GM19238 (cell line): Measurements from ENCODE around the gene MARCHF4.
"Not testable (repeated sequence)": the region's sequence is repeated elsewhere in the genome, so short reads cannot be mapped to it uniquely, and the experiment has no call there.

Experiments
- DNase-seq: peaks from one replicate; pipeline ENCODE4 v3.0.0; 2011; ENCODE audit warnings: low spot score; ENCODE audit not compliant: insufficient read length

Gene MARCHF4

GRCh38 chr2:216392018-216392562 is 19.8 kb upstream of the MARCHF4 start:
- no peak for DNase-seq

DNA sequence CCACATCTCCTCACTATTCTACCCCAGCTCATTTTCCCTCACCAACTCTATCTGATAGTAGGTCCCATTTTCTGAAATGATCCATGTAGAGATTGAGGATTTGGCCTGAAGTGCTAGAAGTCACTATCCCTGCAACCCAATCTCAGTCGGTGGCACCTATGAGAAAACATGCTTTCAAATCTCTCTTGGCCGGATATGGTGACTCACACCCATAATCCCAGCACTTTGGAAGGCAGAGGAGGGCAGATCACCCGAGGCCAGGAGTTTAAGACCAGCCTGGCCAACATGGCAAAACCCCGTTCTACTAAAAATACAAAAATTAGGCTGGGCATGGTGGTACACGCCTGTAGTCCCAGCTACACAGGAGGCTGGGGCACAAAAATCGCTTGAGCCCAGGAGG is 19.1 kb upstream of the MARCHF4 start:
- no peak for DNase-seq

DNA sequence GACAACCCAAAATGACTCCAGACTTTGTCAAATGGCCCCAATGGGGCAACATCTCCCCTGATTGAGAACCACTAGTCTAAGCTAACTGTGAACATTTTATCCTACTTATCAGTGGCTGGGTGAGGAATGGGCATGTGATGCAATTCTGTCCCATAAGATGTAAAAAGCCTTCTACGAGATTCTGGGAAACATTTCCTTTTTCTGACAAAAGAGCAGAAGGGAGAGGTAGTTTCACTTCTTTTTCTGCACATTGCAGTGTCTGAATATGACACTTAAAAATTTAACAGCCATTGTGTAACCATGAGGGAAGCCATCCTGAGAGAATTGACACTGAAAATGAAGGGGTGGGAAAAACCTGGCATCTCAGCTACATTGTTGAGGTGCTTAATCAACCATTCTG is 17.3 kb upstream of the MARCHF4 start:
- no peak for DNase-seq

DNA sequence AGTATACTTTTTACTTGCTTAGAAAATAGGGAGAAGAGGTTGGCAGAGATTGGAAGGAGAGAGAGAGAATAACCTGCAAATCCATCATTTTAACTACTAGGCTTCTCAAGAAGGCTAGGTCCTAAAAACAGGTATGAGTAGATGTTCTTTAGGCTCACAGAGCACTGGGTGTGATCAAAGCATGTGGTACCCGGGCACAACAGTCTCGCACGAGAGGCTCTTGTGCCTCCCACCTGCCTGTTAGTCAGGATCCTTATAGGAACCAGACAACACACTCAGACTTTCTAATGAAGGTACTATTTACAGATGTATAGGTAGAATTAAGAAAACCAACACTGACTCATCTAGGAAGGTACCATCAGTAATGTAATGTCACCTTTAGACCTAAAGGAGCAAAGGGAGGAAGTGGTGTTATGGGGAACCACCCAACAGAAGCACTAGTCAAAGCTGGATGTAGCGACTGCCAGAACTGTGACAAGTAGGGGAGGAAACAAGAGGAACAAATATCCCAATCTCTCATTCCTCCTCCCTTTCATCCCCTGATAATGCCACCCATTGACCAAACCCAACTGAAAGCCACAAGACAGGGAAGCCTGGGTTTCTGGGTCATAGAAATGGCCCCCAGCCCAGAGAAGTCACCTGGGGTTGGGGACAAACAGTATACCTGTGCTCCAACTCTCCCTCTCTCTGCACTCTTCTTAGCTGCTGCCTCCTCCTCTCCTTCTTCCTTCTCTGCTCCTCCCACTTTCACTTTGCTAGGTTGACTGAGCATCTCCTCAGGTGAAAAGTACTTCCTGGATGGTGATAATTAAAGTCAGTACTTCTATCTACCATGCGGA is 16.0 kb upstream of the MARCHF4 start:
- DNase-seq, result no peak

DNA sequence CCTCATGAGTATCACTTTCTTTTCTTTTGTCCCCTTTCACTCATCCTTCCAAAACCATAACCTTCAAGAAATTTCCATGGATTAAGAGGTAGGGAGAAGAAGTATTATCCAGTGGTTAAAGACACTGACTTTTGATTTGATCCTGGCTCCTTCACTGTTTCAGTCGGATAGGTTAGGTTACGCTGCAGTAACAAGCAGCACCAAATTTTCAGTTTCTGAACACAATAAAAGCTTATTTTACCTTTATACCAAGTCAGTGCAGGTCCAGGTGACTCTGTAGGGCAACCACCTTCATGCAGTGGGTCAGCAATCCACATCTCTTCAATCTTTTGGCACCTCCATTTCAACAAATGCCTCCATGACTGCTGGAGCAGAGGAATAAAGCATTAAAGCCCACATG is 15.0 kb upstream of the MARCHF4 start:
- no peak for DNase-seq

GRCh38 chr2:216385478-216385877 is 13.2 kb upstream of the MARCHF4 start:
- DNase-seq, result no peak

GRCh38 chr2:216384409-216384808 is 12.1 kb upstream of the MARCHF4 start:
- not testable (repeated sequence) for DNase-seq

DNA sequence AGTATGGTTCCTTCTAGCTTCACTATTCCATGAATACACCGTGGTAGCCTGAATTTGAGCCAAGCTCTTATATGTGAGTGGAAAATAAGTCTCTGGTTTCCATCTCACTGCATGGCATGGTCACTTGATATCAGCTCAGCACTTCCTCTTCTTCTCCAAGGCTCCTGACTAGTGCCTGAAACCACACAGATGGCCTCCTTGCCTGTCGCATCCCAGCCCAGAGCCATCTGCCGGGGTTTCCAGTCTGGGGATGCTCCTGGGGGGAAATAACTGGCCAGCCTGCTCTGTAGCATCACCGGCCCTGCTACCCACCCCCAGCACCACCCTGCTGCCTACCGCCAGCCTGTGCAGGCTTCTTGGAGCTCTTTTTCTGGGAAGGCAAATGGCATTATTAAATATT is 7.7 kb upstream of the MARCHF4 start:
- no peak for DNase-seq

- no peak for DNase-seq
Observed at GRCh38 chr2:216375286-216375685, 3.0 kb upstream of the MARCHF4 start.

DNA sequence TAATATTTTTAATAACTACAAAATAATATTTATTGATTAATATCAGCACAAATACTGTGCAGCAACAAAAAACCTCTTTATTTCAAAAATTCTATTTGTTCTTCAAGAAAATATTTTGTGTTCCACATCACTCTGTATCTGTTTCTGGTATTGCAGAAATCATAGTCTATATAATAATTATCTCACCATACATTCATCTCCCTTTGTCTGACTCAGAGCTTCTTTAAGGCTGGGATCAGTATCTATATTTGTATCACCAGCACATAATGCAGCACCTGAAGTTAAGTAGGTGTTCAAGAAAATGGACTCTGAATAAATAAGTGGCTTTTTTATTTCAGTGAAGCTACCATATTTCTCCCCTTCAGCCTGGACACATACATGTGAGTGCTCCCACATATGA is 1.6 kb upstream of the MARCHF4 start:
- DNase-seq, result no peak

DNA sequence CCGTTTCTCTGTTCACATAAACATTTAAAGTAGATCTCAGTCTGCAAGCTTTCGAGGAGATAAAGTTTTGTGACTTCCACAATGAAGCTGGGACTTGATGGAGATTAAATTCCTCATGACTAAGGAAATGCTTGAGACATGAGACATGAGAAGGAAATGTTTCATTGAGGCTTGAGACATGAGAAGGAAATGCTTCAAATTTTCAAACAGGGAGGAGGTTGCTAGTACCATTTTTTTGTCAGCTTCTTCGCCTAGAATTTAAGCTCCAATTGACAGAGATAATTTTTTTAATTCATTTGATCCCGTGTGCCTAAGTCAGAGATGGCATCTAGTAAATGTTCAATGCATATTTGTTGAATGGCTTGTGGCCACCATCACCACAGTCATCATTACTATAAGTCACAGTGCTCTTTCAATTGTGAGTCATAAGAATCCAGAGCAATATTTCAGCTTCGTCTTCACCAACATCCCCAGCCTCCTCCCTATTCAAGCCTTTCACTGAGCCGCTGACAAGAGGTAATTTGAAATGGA is 543 bp upstream of the MARCHF4 start:
- no peak for DNase-seq

DNA sequence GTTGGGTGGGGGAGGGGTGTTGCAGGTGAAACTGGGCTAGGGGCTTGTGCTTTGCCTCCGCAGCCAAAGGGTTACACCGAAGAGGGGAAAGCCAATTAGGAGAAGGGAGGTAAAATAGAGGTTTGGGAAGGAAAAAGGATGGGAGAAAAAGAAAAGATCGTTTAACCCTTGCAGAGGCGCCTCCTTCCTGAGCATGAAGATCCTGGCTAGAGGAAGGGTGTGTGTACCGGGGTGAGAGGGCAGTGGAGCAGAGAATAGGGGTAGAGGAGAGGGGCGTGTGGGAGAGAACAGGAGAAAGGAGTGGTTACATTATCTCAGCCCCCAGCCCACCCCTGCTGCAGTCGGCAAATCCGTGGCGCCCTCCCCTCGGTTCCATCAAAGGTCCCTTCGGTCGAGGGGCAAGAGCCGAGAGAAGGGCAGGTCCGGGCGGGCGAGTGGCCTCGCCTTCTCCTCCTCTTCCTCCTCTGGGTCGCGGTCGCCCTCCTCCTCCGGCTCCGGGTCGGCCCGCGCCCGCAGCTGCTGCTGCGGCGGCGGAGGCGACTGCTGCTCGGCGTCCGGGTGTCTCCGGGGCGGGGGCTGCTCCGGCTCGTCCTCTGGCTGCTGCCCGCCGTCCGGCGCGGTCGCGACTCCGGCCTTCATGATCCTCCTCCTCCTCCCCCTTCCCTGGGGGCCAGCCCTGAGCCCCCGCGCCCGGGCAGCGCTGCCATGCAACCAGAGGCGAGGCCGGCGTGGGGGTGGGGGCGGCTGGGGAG is 1.1 kb downstream of the MARCHF4 start:
- DNase-seq, result no peak

DNA sequence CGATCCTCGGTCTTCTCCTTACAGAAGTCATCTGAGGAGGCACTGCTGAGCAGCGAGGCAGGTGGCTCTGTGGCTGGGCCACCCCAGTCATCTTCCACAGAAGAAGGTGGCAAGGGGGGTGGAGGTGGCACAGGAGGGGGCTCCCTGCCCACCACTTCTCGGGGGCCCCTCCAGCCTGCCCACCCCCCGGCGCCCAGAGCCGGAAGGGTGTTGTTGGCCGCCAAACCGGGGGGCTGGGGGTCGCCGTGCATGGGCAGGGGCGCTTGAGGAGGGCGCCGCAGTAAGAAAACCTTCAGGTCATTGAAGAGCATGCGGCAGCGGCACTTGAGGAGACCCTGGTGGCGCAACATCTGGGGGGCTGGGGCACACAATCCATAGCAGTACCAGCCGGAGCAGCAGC is 2.5 kb downstream of the MARCHF4 start:
- no peak for DNase-seq

DNA sequence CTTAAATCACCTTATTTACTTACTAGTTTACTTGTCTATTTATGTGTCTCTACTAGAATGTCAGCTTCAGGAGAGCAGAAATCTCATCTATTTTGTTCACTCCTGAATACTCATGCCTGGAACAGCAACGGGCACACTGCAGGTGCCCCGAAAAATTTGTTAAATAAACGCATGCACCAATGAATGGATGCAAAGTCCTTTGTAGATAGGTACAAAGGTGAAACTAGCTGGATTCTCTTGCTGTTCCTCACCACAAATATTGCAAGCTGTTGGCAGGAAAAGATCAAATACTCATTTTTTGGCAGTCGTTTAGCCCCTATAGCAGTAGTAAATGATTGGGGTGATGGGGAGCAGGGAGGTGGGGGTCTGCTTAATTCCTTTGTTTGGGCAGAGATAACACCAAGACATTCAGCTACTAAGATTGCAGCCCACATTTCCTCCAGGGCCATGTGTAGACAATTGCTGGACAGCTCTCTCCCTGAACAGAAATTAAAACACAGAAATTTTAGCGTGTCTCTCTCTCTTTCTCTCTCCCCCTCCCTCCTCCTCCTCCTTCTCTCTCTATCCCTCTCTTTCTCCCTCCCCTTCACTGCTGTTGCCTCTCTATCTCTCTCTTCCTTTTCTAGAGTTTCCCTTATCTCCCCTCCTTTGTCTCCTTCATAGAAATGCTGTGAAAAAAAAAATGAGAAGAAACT is 5.4 kb downstream of the MARCHF4 start:
- no peak for DNase-seq

GRCh38 chr2:216365518-216365917 is 6.8 kb downstream of the MARCHF4 start:
- DNase-seq, result no peak

DNA sequence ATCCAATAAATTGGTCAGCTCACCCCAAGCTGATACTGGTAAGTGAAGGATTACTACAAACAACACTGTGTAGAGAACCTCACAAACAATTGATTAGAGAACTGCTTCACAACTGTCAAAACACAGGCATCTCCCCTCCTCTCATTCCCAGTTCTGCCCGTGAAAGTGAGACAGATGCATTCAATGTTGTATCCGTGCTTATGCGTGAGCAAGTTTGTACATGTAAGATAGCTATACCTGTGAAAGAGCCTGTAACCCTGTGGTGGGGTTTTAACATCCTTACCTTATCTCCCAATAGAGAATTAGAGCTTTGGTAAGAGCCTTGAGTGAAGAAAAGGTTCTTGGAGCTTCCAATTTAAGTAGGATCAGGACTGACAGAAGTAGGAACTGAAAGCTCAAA is 9.1 kb downstream of the MARCHF4 start:
- no peak for DNase-seq

- DNase-seq, result no peak
Observed at GRCh38 chr2:216362730-216363129, 9.6 kb downstream of the MARCHF4 start.

GRCh38 chr2:216355711-216356110 is 16.6 kb downstream of the MARCHF4 start:
- DNase-seq, result no peak

- DNase-seq, result no peak
Observed at GRCh38 chr2:216354306-216354705, 18.0 kb downstream of the MARCHF4 start.

DNA sequence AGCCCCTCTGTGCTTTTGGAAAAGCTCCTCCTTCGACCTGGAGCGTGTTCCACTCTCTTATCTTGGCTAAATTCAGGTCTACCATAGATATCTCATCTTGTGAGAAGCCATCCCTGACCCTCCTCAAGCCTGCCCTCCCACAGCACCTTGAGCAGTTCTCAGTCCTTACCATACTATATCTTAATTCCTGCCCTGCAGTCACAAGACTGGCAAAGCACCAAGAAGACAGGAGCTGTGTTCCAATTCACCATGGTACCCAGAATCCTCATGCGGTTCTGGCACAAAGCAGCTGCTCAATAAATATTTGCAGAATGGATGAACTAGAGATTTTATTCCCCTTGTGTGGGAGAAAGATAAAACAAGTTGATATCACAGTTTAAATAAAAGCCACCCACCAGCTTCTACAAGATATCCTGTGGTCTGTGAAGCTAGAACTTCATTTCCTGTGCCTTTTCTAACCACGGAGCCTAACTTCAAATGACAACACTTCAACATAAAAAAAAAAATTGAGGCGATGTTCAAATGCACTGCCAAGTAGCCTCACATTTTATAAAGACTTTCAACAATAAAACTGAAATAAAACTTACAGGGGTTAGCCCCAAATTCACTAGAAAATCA is 19.5 kb downstream of the MARCHF4 start:
- DNase-seq, result no peak
